Kasumi-1 (cell line): ENCODE measurements around the gene TMX2.
"Not testable (repeated sequence)": the region's sequence is repeated elsewhere in the genome, so short reads cannot be mapped to it uniquely, and the experiment has no call there.

ENCODE experiments used
- DNase-seq, 2 experiments: peaks; one replicate each; lab custom pipeline; 2025; lab: John Stamatoyannopoulos, UW

TMX2 gene

GRCh38 chr11:57712256-57713150 lies at the start of gene TMX2:
Gene TMX2, plus strand, starts transcription at chr11:57712593. Its CDS starts 26 bp downstream, at chr11:57712619.
- DNase-seq = peak; percentile 100

DNA sequence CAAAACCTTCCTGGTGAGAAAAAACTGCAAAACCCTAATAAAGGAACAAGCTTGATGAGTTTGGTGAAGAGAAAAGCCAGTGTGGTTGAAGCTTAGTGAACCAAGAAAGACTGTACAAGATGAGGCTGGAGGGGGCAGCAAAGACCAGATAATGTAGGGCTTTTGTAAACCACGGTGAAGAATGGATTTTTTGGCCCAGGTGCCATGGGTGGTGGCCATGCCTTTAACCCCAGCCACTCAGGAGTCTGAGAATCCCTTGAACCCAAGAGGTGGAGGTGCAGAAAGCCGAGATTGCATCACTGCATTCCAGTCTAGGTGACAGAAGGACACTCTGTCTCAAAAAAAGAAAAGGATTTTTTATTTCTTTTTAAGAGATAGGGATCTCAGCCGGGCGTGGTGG lies 49.5 kb upstream of the TMX2 start:
- DNase-seq = peak; percentile 15 to 49

DNA sequence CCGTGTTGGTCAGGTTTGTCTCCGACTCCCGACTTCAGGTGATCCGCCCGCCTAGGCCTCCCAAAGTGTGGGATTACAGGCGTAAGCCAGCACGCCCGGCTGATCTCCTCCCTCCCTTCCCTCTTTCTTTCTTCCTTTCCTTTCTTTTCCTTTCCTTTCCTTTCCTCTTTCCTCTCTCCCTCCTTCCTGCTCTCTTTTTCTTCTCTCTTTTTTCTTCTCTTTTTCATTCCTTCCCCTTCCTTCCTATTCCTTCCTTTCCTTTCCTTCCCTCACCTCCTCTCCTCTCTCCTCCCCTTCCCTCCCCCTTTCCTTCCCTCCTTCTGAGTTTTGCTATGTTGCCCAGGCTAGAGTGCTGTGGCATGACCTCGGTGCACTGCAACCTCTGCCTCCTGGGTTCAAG lies 48.4 kb upstream of the TMX2 start:
- DNase-seq = no peak

- DNase-seq = peak; percentile 98
Measured at GRCh38 chr11:57667117-57667735, 45.2 kb upstream of the TMX2 start.

- DNase-seq = peak; percentile 98
Measured at GRCh38 chr11:57667736-57668433, 44.5 kb upstream of the TMX2 start, which contains the start of gene ZDHHC5. Gene ZDHHC5, plus strand, starts transcription at chr11:57668114. Its CDS starts 4,977 bp downstream, at chr11:57673091.

DNA sequence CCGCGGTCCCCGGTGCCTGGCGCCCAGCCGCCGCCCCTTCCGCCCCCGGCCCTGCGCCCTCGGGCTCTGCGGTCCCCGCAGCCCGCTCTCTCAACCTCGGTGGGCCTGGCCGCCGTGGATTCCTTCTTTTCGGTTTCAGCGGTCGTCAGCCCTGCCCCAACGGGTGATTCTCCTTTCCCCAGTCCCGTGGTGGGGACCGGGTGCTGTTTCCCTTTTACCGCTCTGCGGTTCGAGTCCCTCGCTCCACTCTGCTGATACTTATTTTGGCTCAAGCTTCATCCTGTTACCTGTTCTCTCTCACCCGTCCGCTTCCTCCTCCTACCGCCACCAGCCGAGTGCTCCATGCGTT lies 44.0 kb upstream of the TMX2 start:
- DNase-seq = peak; percentile 32 to 38

- DNase-seq = no peak
Measured at GRCh38 chr11:57674251-57674650, 38.1 kb upstream of the TMX2 start.

GRCh38 chr11:57675176-57675941 lies 37.0 kb upstream of the TMX2 start:
- no peak for DNase-seq

GRCh38 chr11:57679396-57679795 lies 33.0 kb upstream of the TMX2 start:
- DNase-seq = no peak

GRCh38 chr11:57680552-57680874 lies 31.9 kb upstream of the TMX2 start:
- no peak for DNase-seq

DNA sequence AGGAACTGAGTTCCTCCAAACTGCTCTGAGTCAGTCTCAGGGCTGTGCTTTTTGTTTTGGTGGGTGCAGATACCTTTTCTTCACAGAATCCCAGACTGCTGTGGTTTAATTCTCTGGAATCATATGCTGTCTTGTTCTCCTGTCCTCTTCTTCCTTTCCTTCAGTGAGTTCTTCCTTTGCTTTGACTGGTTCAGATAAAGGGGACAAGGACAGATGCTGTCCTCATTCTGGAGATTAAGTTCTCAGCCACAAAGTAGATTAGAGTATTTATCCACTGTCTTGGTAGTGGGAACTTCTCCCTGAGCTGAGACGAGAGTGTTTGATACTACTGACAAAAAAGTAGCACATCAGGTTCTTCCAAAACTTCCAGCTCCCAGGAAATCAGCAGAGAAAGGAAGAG lies 31.2 kb upstream of the TMX2 start:
- DNase-seq = no peak

DNA sequence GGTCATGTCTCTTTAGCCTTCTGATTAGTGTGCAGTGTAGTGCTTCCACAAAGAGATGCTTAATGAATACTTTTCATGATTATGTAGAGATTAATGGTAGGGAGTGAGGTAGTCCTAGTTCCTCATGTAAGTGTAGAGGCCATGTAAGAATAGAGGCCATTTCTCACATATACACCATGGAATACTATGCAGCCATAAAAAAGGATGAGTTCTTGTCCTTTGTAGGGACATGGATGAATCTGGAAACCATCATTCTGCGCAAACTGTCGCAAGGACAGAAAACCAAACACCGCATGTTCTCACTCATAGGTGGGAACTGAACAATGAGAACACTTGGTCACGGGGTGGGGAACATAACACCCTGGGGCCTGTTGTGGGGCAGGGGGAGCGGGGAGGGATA lies 21.9 kb upstream of the TMX2 start:
- not testable (repeated sequence) for DNase-seq

DNA sequence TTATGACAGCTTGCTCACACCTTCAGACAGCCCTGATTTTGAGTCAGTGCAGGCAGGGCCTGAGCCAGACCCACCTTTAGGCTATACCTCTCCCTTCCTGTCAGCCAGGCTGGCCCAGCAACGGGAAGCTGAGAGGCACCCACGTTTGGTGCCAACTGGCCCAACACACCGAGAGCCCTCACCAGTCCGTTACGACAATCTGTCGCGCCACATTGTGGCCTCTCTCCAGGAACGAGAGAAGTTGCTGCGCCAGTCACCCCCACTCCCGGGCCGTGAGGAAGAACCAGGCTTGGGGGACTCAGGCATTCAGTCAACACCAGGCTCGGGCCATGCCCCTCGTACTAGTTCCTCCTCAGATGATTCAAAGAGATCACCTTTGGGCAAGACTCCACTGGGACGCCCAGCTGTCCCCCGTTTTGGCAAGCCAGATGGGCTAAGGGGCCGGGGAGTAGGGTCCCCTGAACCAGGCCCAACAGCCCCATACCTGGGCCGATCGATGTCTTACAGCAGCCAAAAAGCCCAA lies 13.5 kb upstream of the TMX2 start:
- no peak for DNase-seq

GRCh38 chr11:57699813-57700212 lies 12.6 kb upstream of the TMX2 start:
- DNase-seq = no peak

DNA sequence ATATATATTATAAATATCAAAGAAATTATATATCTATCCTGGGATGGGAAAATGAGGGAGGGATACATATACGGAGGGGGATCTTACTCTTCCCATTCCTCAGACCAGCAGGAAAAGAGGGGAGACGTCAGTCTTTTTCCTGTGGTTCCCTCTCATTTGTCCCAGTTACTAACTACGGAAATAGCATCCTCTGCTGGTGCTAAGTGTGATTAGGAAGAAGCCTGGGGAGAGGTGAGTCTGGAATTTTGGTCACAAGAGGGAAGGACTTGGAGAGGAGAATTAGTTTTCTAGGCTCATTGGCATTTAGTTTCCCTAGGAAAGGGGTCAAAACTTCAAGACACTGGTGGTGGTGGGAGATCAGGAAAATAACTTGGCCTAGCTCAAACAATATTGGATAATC lies 12.0 kb upstream of the TMX2 start:
- DNase-seq = no peak

DNA sequence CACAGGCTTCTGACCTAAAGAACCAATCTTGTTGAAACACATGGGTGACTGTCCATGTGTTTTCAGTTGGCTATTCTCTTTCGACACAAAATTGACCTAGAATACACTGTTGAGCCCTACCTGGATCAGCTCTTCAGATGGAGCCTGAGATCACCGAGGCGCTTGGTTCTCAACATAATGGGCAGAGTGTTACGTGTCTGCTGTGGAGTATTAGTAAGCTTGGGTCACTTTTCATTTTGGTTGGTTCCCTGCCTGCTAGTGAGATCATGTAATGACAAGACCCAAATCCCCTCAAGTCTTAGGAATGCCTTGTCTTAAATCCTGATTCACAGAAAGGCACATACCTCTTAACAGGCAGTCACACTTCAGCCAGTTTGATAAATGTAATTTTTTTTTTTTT lies 9.1 kb upstream of the TMX2 start:
- no peak for DNase-seq

- no peak for DNase-seq
Measured at GRCh38 chr11:57704932-57705331, 7.5 kb upstream of the TMX2 start.

DNA sequence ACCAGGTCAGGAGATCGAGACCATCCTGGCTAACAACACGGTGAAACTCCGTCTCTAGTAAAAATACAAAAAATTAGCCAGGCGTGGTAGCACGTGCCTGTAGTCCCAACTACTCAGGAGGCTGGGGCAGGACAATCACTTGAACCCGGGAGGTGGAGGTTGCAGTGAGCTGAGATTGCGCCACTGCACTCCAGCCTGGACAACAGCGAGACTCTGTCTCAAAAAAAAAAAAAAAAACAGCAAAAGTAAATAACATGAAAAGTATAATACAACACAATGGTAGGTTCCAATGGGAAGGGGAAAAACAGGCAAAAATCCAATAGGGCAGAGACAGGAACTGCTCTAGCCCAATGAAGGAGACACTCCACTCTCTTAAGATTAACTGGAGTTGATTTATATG lies 7.0 kb upstream of the TMX2 start:
- not testable (repeated sequence) for DNase-seq

GRCh38 chr11:57709802-57710367 lies 2.5 kb upstream of the TMX2 start:
- DNase-seq = no peak

GRCh38 chr11:57711414-57712255 lies 758 bp upstream of the TMX2 start, which contains the start of gene MED19:
Gene MED19, minus strand, starts transcription at chr11:57712215. Its CDS starts 36 bp downstream, at chr11:57712179.
- peak; percentile 54 to 57 for DNase-seq

- no peak for DNase-seq
Measured at GRCh38 chr11:57713835-57714234, 1.4 kb downstream of the TMX2 start.
